GM18858 (cell line): Measurements from ENCODE around the gene USP30.

Source experiments
- ATAC-seq: cut with Tn5 transposase; IDR thresholded peaks from one replicate; pipeline ENCODE4 v1.9.1; 2021; ENCODE audit not compliant: unreplicated experiment

USP30 gene

DNA sequence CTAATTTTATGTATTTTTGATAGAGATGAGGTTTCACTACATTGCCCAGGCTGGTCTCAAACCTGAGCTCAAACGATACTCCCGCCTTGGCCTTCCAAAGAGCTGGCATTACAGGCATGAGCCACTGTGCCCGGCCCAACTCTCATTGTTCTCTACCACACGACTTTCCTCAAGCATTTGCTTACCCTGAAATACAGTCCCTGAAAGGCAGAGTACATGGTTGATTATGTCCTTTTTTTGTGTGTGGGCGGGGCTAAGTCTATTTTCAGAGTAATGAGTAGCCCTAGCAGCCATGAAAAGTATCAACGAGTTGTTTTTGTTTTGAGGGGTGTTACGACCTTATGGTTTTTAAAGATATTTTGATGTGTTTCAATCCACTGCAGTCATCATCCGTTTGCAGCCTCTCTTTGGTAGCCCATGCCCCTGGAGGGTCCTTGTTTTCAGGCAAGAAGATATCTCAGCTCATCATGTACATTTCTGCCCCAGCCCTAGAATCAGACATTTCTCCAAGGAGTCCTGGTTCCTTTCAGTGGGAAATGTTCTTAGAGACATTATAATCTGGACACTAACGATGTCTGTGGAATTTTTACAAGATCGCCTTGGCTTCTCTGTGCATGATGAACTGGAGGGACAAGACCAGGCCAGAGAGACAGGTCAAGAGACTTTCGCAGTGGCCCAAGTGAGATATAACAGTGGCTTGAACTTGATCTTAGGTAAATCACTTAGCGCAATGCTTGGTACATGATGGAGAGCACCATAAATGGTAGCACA, 72.7 kb downstream of the USP30 start:
- no peak for ATAC-seq

DNA sequence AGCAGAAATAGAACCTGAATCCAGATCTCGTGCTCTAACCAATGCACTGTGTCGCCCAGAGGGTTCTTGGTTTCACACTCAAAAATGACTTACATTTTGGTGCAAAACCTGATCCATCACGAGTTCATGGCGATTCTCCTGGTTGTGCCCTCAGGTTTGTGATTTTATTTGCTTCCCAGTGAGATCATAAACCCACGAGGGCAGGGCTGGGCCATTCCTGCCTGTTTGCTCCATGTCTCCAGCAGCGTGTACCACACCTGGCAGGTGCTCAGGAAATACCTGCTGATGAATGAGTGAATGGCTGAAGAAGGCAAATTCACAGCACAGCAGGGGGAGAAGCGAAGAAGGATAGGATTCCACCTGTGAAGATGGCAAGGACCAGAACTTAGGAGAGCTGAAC, 73.4 kb downstream of the USP30 start:
- ATAC-seq: no peak

DNA sequence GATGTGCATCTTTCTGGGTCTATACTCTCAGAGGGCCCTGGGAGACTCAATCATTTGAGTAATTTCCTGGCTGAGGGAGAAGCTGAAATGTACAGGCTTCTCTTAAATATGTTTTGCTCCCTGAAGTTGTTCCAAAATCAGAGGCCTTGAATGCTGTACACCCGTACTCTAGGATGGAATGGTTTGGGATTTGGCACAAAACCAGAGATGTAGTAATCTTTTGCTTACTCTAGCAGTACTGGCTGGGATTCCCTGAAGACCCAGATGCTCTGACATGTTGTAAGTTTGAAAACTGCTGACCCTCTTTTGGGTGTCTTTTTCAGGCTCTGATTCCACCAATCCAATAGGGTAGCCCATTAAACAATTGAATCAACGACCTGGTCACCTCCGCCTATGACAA, 74.4 kb downstream of the USP30 start:
- no peak for ATAC-seq

DNA sequence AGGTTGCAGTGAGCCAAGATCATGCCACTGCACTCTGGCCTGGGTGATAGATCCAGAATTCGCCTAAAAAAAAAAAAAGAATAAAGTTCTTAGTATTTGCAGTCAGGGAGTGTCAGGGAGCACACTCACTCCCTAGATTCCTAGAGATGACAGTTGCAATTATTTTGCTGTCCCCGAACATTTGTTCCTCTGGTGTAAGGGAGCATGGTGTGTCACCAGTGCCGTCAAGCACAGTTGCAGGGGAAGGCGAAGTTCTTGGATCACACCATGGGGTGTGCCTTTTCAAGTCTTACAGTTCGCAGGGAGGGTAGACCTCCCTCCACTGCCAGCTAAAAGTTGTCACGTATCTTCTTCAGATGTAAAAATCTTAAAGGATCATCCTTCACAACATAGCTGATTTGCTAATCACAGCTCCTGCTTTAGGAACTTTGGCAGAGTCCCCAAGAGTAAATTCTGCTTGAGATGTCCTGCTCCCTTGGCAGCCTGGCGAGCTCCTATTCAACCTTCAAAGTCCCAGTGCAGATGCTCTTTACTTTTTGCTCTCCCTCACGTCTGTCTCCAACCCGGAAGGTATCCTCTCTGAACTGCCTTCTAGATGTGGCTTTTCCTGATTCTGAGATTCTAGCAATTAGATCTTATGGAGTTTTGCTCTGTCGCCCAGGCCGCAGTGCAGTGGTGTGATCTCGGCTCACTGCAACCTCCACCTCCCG, 75.3 kb downstream of the USP30 start:
- no peak for ATAC-seq

DNA sequence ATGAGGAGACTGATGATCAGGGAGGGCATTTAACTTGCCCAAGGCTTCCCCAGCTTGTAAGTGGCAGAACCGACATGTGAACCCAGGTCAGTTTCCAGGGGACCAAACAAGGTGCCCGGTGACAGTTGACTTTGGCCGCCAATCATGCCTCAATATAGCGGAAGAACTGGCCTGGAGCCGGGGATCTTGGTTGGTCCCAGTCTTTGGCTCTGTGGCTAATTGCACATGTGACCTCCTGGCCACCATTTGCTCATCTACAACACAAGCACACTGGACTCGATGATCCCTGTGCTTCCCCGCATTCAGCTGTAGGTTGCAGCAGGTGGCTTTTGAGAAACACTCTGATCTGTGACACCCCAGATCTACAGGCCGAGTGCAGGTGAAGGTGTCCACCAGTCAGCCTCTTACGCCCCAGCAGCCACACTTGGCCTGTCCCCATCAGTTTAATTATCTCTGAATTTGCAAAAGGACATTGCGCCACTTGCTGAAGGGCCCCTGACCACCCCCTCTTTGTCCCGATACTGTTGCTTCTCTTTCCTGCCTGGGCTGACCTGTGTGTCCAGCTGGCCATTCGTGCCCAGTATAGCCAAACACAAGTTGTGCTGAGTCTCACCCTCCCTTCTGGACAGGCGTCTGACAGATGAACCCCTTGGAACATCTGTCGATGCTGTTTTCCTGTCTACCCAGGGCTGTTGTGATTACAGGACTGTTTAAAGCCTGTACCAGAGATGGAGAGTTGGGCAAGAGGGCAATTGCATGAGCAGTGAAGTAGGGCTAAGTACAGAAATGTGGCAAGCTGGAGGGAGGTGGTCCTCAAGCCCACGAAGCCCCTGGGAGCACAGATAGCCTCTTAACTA, 78.1 kb downstream of the USP30 start:
- ATAC-seq: no peak

DNA sequence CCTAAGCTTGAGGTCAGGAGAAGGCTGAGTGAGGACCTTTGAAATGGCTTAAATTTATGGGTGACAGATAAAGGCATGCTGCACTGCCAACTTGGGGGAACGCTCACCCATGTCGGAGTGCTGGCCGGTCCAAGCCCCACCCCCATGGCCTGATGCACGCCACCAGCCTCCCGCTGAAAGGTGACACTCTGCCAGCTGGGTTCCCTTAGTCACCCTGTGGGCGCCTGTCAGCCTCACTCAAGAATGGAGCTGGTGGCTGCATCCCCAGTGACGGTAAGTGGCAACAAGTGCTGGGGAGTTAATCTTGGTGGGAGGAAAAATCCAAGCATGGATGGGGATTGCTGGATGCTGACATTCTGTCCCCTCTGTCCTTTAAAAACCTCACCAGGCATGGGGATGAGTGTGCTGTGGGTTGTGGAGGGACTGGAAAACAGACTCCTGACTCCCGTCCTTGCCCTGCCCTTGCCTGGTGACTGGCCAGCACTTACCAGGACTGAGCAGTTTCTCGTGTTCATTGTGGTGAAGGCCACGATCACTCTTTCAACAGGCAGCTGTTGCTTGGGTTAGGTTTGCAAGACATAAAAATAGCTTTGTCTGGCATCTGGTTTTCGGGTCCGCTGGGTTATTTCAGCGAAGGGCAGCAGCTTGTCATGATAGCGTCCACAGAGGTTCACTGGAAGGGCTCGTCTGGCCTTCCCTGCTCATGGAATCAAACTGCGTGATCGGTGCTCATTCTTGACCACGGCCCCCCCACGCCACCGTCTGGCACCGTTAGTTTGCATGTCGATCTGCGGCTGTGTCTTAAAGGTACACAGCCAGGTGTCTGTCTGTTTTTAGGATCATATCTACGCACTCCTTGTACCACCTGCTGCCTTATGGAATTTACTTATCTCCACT, 79.0 kb downstream of the USP30 start:
- ATAC-seq: no peak

DNA sequence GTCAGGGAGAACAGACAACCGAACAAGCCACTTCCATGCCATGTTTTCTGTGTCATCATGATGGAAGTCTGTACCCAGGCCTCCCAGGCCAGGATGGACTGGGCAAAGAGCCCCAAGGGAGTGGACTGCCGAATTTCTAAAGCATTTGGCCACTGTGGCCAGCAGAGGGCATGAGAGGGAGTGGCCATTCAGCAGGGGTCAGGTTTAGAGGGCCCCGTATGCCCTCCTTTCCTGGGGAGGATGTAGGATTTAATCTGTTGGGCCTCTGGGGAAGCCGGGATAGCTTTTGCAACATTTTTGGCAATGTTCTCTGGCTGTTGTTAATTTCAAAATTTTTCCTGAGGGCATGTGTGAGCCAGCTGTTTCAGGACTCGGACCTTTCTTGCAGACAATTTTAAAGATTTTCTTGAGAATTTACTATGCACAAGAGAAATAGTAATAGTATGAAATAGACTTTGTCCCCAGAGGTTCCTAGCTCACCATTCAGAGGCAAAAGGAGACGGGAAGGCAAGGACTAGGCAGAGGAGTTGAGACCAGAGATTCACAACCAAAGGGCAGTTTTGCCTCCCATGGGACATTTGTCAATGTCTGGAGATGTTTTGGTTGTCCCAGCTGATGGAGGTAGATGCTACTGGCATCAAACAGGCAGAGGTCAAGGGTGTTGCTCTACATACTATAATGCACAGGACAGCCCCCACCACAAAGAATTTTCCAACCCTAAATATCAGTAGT, 82.0 kb downstream of the USP30 start:
- no peak for ATAC-seq

DNA sequence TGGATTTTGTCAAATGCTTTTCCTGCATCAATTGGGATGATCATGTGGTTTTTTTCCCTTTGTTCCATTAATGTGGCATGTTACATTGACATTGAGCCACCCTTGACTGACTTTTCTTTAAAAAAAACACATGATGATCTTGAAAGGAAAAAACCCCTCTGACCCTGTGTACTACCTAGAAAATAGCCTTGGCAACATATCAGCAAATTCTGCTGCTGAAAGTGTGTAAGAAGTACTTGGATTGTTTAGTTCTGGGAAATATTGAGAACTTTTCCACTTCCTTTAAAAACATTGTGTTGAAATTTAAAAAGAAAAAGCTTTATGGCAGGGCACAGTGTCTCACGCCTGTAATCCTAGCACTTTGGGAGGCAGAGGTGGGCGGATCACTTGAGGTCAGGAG, 84.7 kb downstream of the USP30 start:
- no peak for ATAC-seq
